Thyroid gland (tissue), 4 donors: ENCODE results near the gene PFN1. TPM values are rescaled to one million over a fixed set of nuclear protein-coding genes. Genes with fewer than 3 reads are reported as not detected.

Experiments
- DNase-seq, 2 donors: peaks; one replicate each; pipeline ENCODE4 v3.0.0-alpha.2; 2019
- H3K27ac ChIP-seq, 3 donors: fragments of 200-600 bp; sonication (generic); 1 replicate in 2 of 3; 2 replicates in 1 of 3; pipeline ENCODE4 v1.5.1; 2016 to 2019; ENCODE audit warnings: mild to moderate bottlenecking in 1 of 3, moderate library complexity in 1 of 3
- H3K27me3 ChIP-seq: fragments of 200-600 bp; sonication (generic); one replicate; pipeline ENCODE4 v1.5.1; 2019
- H3K36me3 ChIP-seq, 2 donors: fragments of 200-600 bp; sonication (generic); one replicate each; pipeline ENCODE4 v1.5.1; 2016 to 2019
- H3K4me1 ChIP-seq, 2 donors: fragments of 200-600 bp; sonication (generic); one replicate each; pipeline ENCODE4 v1.5.1; 2017 to 2019
- H3K4me3 ChIP-seq, 3 donors: fragments of 200-600 bp; sonication (generic); replicated peaks in 1 of 3; 1 replicate in 2 of 3; 2 replicates in 1 of 3; pipeline ENCODE4 v1.5.1; 2016; ENCODE audit warnings: mild to moderate bottlenecking in 1 of 3
- H3K9me3 ChIP-seq: fragments of 200-600 bp; sonication (generic); one replicate; pipeline ENCODE4 v1.5.1; 2017
- CTCF ChIP-seq, 6 experiments: fragments of 200-600 bp in 3 of 6; fragments of 450-650 bp in 3 of 6; sonication (generic) in 3 of 6; IDR thresholded peaks; one replicate each; pipeline ENCODE4 v1.5.1; 2016 to 2019; ENCODE audit warnings: antibody characterized with exemption in 6 of 6, mild to moderate bottlenecking in 2 of 6, inconsistent platforms in 1 of 6, moderate library complexity in 1 of 6
- POLR2A ChIP-seq, 2 donors: fragments of 450-650 bp; IDR thresholded peaks; one replicate each; pipeline ENCODE4 v1.6.1; 2017; ENCODE audit warnings: antibody characterized with exemption in 2 of 2, mild to moderate bottlenecking in 2 of 2, moderate library complexity in 1 of 2
- WGBS, 2 donors: methylation state at CpG; one replicate each; pipeline ENCODE4 v1.1.5; 2017; 5-methylcytosine and 5-hydroxymethylcytosine counted together
- intact Hi-C: fragments of 100-400 bp; cut with DNase I; formaldehyde crosslinking; loops from one replicate; pipeline ENCODE4 v1.15.1; 2023
- total RNA-seq, 4 donors: library from RNA; depleted of rRNA; stranded (reverse); fragments of >200 nt; gene quantifications; one replicate each; pipeline ENCODE4 v1.2.3, GENCODE V29; 2016

Gene PFN1
- total RNA-seq, 4 donors from 2014 or later, result 228 to 606 (median 328) TPM

GRCh38 chr17:4948931-4949320 lies 596 bp upstream of the PFN1 start:
- peak overlapping the region; percentile 41 to 98 (median 66) for H3K4me3 ChIP-seq
- TF ChIP-seq CTCF (IDR thresholded peaks at IDR 0.05), result peak in 2 of 6 experiments; percentile 9 to 15
- TF ChIP-seq POLR2A (IDR thresholded peaks at IDR 0.05), result peak; percentile 39 to 66
- WGBS, 2 donors, result 0 to 1% methylated on average over 9 to 32 of the region's 40 CpGs
- intact Hi-C loops, result no loop called here
- H3K4me1 ChIP-seq, result peaks cover 21 to 63% of the 10 kb centered on the region in 2 donors
- peaks cover 0 to 7% of the 10 kb centered on the region in 2 donors for H3K36me3 ChIP-seq
- no peaks in the 10 kb centered on the region for H3K9me3 ChIP-seq
- no peaks in the 10 kb centered on the region for H3K27me3 ChIP-seq
- peak; percentile 82 to 85 for DNase-seq
- H3K27ac ChIP-seq, result peak overlapping the region; percentile 80 to 98 (median 94)

GRCh38 chr17:4947411-4948165 lies 742 bp downstream of the PFN1 start:
- H3K27me3 ChIP-seq, result no peaks in the 10 kb centered on the region
- intact Hi-C loops, result no loop called here
- H3K36me3 ChIP-seq, result peaks cover 7% of the 10 kb centered on the region in 2 donors
- WGBS, 2 donors, result 0 to 1% methylated on average over 9 to 13 of the region's 56 CpGs
- TF ChIP-seq CTCF (IDR thresholded peaks at IDR 0.05) (no peak), POLR2A (IDR thresholded peaks at IDR 0.05) (no peak)
- H3K4me1 ChIP-seq, result peaks cover 12 to 50% of the 10 kb centered on the region in 2 donors
- H3K9me3 ChIP-seq, result no peaks in the 10 kb centered on the region
- peak; percentile 55 for DNase-seq
- peak overlapping the region; percentile 98 to 99 (median 99) for H3K4me3 ChIP-seq
- peak overlapping the region; percentile 91 to 94 (median 94) for H3K27ac ChIP-seq

- 7 to 9% methylated on average over 7 of the region's 7 CpGs for WGBS, 2 donors
- no peak for TF ChIP-seq POLR2A (IDR thresholded peaks at IDR 0.05)
- TF ChIP-seq CTCF (IDR thresholded peaks at IDR 0.05), result no peak
- DNase-seq, result no peak
- Histone ChIP-seq H3K36me3 (peaks cover 7% of the 10 kb centered on the region in 2 donors), H3K27ac (peak overlapping the region; percentile 91 to 94 (median 94)), H3K4me3 (peak overlapping the region in 1 of 3 donors; percentile 98), H3K9me3 (no peaks in the 10 kb centered on the region), H3K27me3 (no peaks in the 10 kb centered on the region), H3K4me1 (peaks cover 12 to 44% of the 10 kb centered on the region in 2 donors)
- intact Hi-C loops, result no loop called here
Measured at GRCh38 chr17:4947010-4947410, 1.3 kb downstream of the PFN1 start.

DNA sequence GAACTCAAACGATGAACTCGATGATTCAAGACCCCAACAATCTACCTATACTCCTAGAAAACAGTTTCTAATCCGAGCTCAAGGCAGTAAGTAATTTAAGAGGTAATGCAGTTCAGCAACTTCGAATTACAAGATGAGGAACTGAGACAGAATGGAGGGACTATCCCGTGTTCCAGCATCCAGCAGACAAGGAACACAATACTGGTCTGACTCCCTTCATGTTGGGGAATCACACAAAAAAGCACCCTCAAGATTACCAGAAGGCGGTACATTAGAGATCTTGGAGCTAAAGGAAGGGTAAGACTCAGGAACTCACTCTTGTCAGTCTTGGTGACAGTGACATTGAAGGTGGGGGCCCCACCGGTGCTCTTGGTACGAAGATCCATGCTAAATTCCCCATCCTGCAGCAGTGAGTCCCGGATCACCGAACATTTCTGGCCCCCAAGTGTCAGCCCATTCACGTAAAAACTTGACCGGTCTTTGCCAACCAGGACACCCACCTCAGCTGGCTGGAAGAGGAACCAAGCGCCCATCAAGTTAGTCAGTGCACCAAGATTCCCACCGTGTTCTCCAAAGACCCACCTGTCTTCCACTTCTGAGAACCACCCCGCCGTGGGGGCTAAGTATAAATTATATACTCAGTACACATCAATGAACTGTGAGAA lies 1.9 kb downstream of the PFN1 start:
- Histone ChIP-seq H3K4me3 (peak overlapping the region in 1 of 3 donors; percentile 98), H3K36me3 (peaks cover 7% of the 10 kb centered on the region in 2 donors), H3K9me3 (no peaks in the 10 kb centered on the region), H3K27ac (peak overlapping the region in 1 of 3 donors; percentile 94), H3K27me3 (no peaks in the 10 kb centered on the region), H3K4me1 (peaks cover 12 to 40% of the 10 kb centered on the region in 2 donors)
- WGBS, 2 donors, result 33 to 47% methylated on average over 11 to 16 of the region's 16 CpGs
- DNase-seq, result no peak
- intact Hi-C loops, result no loop called here
- no peak for TF ChIP-seq POLR2A (IDR thresholded peaks at IDR 0.05)
- TF ChIP-seq CTCF (IDR thresholded peaks at IDR 0.05), result no peak

GRCh38 chr17:4945944-4946280 lies 2.4 kb downstream of the PFN1 start:
- WGBS, 2 donors, result 53 to 61% methylated on average over 4 of the region's 4 CpGs
- DNase-seq, result no peak
- peaks cover 7% of the 10 kb centered on the region in 2 donors for H3K36me3 ChIP-seq
- peaks cover 17 to 40% of the 10 kb centered on the region in 2 donors for H3K4me1 ChIP-seq
- H3K27ac ChIP-seq, result no peak overlapping the region
- H3K27me3 ChIP-seq, result no peaks in the 10 kb centered on the region
- H3K9me3 ChIP-seq, result no peaks in the 10 kb centered on the region
- intact Hi-C loops, result no loop called here
- H3K4me3 ChIP-seq, result no peak overlapping the region
- TF ChIP-seq POLR2A (IDR thresholded peaks at IDR 0.05) (no peak), CTCF (IDR thresholded peaks at IDR 0.05) (no peak)
